T-cell (primary cell): ENCODE data around the gene MCRIP1. TPM values are rescaled to one million over a fixed set of nuclear protein-coding genes. Genes with fewer than 3 reads are reported as not detected.

Experiments
- ATAC-seq, 4 experiments: fragments of 200-7000 bp in 3 of 4; fragments of 150-1000 bp in 1 of 4; cut with Tn5 transposase; replicated peaks in 1 of 4; 1 replicate in 3 of 4; 2 replicates in 1 of 4; pipeline ENCODE4 v1.10.0; 2021; ENCODE audit warnings: moderate library complexity in 3 of 4, mild to moderate bottlenecking in 2 of 4, moderate number of reproducible peaks in 1 of 4
- CTCF ChIA-PET, 2 donors: fragments of 300-600 bp; sonication (Branson Sonifier 250); formaldehyde crosslinking; loops; one replicate each; lab custom pipeline; 2022; ENCODE audit warnings: antibody characterized with exemption in 2 of 2; lab: Charles Lee
- POLR2A ChIA-PET, 2 donors: fragments of 300-600 bp; sonication (Branson Sonifier 250); formaldehyde crosslinking; loops; one replicate each; lab custom pipeline; 2022; ENCODE audit warnings: antibody characterized with exemption in 2 of 2; lab: Charles Lee
- DNase-seq, 35 experiments: peaks; one replicate each; pipeline versions ENCODE4 v3.0.0 to v3.0.0-alpha.2; 2013 to 2023
- H3K27ac ChIP-seq: one replicate; pipeline ENCODE4 v1.5.1; 2013; ENCODE audit warnings: low read length
- H3K27me3 ChIP-seq, 2 experiments: replicated peaks in 1 of 2; 1 replicate in 1 of 2; 2 replicates in 1 of 2; pipeline versions ENCODE4 v1.6.1 to v1.7.0; 2013; ENCODE audit warnings: low read length in 1 of 2, mixed read lengths in 1 of 2; ENCODE audit not compliant: control insufficient read depth in 2 of 2, insufficient read depth in 2 of 2; ENCODE audit errors: extremely low read depth in 1 of 2
- H3K36me3 ChIP-seq, 2 donors: 1 replicate in 1 of 2; 2 replicates in 1 of 2; pipeline versions ENCODE4 v1.6.1 to v1.7.0; 2013; ENCODE audit warnings: low read length in 1 of 2; ENCODE audit not compliant: control insufficient read depth in 2 of 2, insufficient read depth in 1 of 2; ENCODE audit errors: extremely low read depth in 1 of 2
- H3K4me1 ChIP-seq, 2 experiments: 1 replicate in 1 of 2; 2 replicates in 1 of 2; pipeline versions ENCODE4 v1.6.1 to v1.7.0; 2013; ENCODE audit warnings: low read length in 2 of 2, mixed read lengths in 1 of 2; ENCODE audit not compliant: insufficient read depth in 2 of 2, control insufficient read depth in 1 of 2; ENCODE audit errors: extremely low read depth in 1 of 2
- H3K4me3 ChIP-seq, 2 donors: 1 replicate in 1 of 2; 2 replicates in 1 of 2; pipeline versions ENCODE4 v1.5.1 to v1.7.0; 2013; ENCODE audit warnings: mild to moderate bottlenecking in 2 of 2, low read length in 1 of 2, moderate library complexity in 1 of 2; ENCODE audit not compliant: control insufficient read depth in 1 of 2; ENCODE audit errors: extremely low read depth in 1 of 2
- H3K9me3 ChIP-seq: 2 replicates; pipeline ENCODE4 v1.7.0; 2013
- H3K27ac Mint-ChIP-seq, 2 donors: one replicate each; pipeline ENCODE4 v1.8.0; 2020 to 2021; ENCODE audit warnings: mild to moderate bottlenecking in 2 of 2, mixed read lengths in 2 of 2
- H3K27me3 Mint-ChIP-seq, 2 donors: one replicate each; pipeline ENCODE4 v1.8.0; 2021 to 2022; ENCODE audit warnings: mixed read lengths in 2 of 2
- H3K36me3 Mint-ChIP-seq: one replicate; pipeline ENCODE4 v1.8.0; 2021; ENCODE audit warnings: mixed read lengths
- H3K4me1 Mint-ChIP-seq, 3 donors: one replicate each; pipeline ENCODE4 v1.8.0; 2020 to 2022; ENCODE audit warnings: mixed read lengths in 3 of 3, mild to moderate bottlenecking in 1 of 3
- H3K4me3 Mint-ChIP-seq, 3 donors: one replicate each; pipeline ENCODE4 v1.8.0; 2020 to 2022; ENCODE audit warnings: mild to moderate bottlenecking in 3 of 3, mixed read lengths in 3 of 3, moderate library complexity in 3 of 3
- H3K9me3 Mint-ChIP-seq, 3 donors: one replicate each; pipeline ENCODE4 v1.8.0; 2020 to 2022; ENCODE audit warnings: mixed read lengths in 3 of 3
- WGBS: methylation state at CpG from one replicate; pipeline ENCODE4 v1.1.5; 2013; ENCODE audit warnings: missing lambda C conversion rate; ENCODE audit not compliant: insufficient coverage; 5-methylcytosine and 5-hydroxymethylcytosine counted together
- total RNA-seq, 35 experiments: library from RNA in 6 of 35; stranded (reverse) in 6 of 35; fragments of 120-200 nt in 1 of 35; gene quantifications; one replicate each; pipeline versions ENCODE4 v1.2.1 to v1.2.4 and lab custom pipeline; 2013 to 2026

The MCRIP1 gene
- total RNA-seq, 5 donors from 2014 or later (not counting 1 experiment from before 2014, with no cell fraction given), result 46.4 to 92.4 (median 77.1) TPM

- 81% methylated on average over 15 of the region's 24 CpGs for WGBS
- peaks cover 5 to 8% of the 10 kb centered on the region in 2 donors for H3K27me3 Mint-ChIP-seq
Measured at GRCh38 chr17:81814748-81815645, 18.1 kb downstream of the MCRIP1 start.

GRCh38 chr17:81813861-81814683, 19.0 kb downstream of the MCRIP1 start:
- no peak for ATAC-seq

More at GRCh38 chr17:81814748-81815645, 18.1 kb downstream of the MCRIP1 start:
- CTCF ChIA-PET, result no interaction called here
- no peak overlapping the region for H3K27ac ChIP-seq
- DNase-seq, result no peak
- Mint-ChIP-seq H3K27ac (no peak overlapping the region), H3K9me3 (no peaks in the 10 kb centered on the region), H3K36me3 (no peaks in the 10 kb centered on the region), H3K4me1 (no peaks in the 10 kb centered on the region), H3K4me3 (no peak overlapping the region)
- no peak overlapping the region for H3K4me3 ChIP-seq
- H3K4me1 ChIP-seq, result no peaks in the 10 kb centered on the region
- H3K27me3 ChIP-seq, result peaks cover 2 to 52% of the 10 kb centered on the region in 2 experiments
- ATAC-seq, result no peak
- POLR2A ChIA-PET, result no interaction called here
- H3K36me3 ChIP-seq, result no peaks in the 10 kb centered on the region
- H3K9me3 ChIP-seq, result no peaks in the 10 kb centered on the region

GRCh38 chr17:81813371-81813684, 19.8 kb downstream of the MCRIP1 start:
- ATAC-seq (no peak), DNase-seq (no peak)
- H3K27me3 ChIP-seq, result peaks cover 0 to 60% of the 10 kb centered on the region in 2 experiments
- POLR2A ChIA-PET, result no interaction called here
- H3K4me3 ChIP-seq, result no peak overlapping the region
- peaks cover 16 to 20% of the 10 kb centered on the region in 2 donors for H3K27me3 Mint-ChIP-seq
- no peaks in the 10 kb centered on the region for H3K36me3 ChIP-seq
- CTCF ChIA-PET, result no interaction called here
- H3K27ac ChIP-seq, result no peak overlapping the region
- no peaks in the 10 kb centered on the region for H3K4me1 Mint-ChIP-seq
- H3K4me1 ChIP-seq, result no peaks in the 10 kb centered on the region
- 92% methylated on average over 10 of the region's 15 CpGs for WGBS
- no peaks in the 10 kb centered on the region for H3K36me3 Mint-ChIP-seq
- H3K9me3 Mint-ChIP-seq, result no peaks in the 10 kb centered on the region
- H3K27ac Mint-ChIP-seq, result no peak overlapping the region
- H3K4me3 Mint-ChIP-seq, result no peak overlapping the region
- no peaks in the 10 kb centered on the region for H3K9me3 ChIP-seq

More at GRCh38 chr17:81813861-81814683, 19.0 kb downstream of the MCRIP1 start:
- no peak overlapping the region for H3K27ac ChIP-seq
- Mint-ChIP-seq H3K9me3 (no peaks in the 10 kb centered on the region), H3K4me1 (no peaks in the 10 kb centered on the region), H3K4me3 (no peak overlapping the region), H3K36me3 (no peaks in the 10 kb centered on the region), H3K27ac (no peak overlapping the region), H3K27me3 (peaks cover 12 to 17% of the 10 kb centered on the region in 2 donors)
- WGBS, result 88% methylated on average over 31 of the region's 41 CpGs
- peaks cover 0 to 55% of the 10 kb centered on the region in 2 experiments for H3K27me3 ChIP-seq
- no peaks in the 10 kb centered on the region for H3K9me3 ChIP-seq
- no peaks in the 10 kb centered on the region for H3K36me3 ChIP-seq
- CTCF ChIA-PET, result no interaction called here
- no peak overlapping the region for H3K4me3 ChIP-seq
- H3K4me1 ChIP-seq, result no peaks in the 10 kb centered on the region
- POLR2A ChIA-PET, result no interaction called here
- DNase-seq, result no peak

GRCh38 chr17:81812571-81813370, 20.3 kb downstream of the MCRIP1 start:
- ChIA-PET CTCF (interaction anchor here in 1 of 2 donors (0.7 kb wide), 1 partner anchor 384 kb away, joined by 7 read pairs; no protein-coding TSS in a partner anchor), POLR2A (interaction anchor here in 1 of 2 donors (0.5 kb wide), 1 partner anchor 764 kb away, joined by 3 read pairs; no protein-coding TSS in a partner anchor)
- Mint-ChIP-seq H3K36me3 (no peaks in the 10 kb centered on the region), H3K4me3 (no peak overlapping the region), H3K9me3 (no peaks in the 10 kb centered on the region), H3K4me1 (no peaks in the 10 kb centered on the region), H3K27me3 (peaks cover 19 to 20% of the 10 kb centered on the region in 2 donors), H3K27ac (no peak overlapping the region)
- H3K27ac ChIP-seq, result no peak overlapping the region
- 85% methylated on average over 38 of the region's 45 CpGs for WGBS
- no peak for DNase-seq
- H3K36me3 ChIP-seq, result no peaks in the 10 kb centered on the region
- peaks cover 0 to 65% of the 10 kb centered on the region in 2 experiments for H3K27me3 ChIP-seq
- no peaks in the 10 kb centered on the region for H3K4me1 ChIP-seq
- ATAC-seq, result no peak
- no peaks in the 10 kb centered on the region for H3K9me3 ChIP-seq
- no peak overlapping the region for H3K4me3 ChIP-seq

- Mint-ChIP-seq H3K4me3 (no peak overlapping the region), H3K27ac (no peak overlapping the region), H3K36me3 (no peaks in the 10 kb centered on the region), H3K27me3 (peaks cover 24 to 25% of the 10 kb centered on the region in 2 donors), H3K9me3 (no peaks in the 10 kb centered on the region), H3K4me1 (no peaks in the 10 kb centered on the region)
- no peak overlapping the region for H3K27ac ChIP-seq
- ChIA-PET CTCF (interaction anchor here in 1 of 2 donors (0.7 kb wide), 1 partner anchor 383 kb away, joined by 7 read pairs; no protein-coding TSS in a partner anchor), POLR2A (interaction anchor here in 1 of 2 donors (0.5 kb wide), 1 partner anchor 763 kb away, joined by 3 read pairs; no protein-coding TSS in a partner anchor)
- H3K36me3 ChIP-seq, result no peaks in the 10 kb centered on the region
- no peak overlapping the region for H3K4me3 ChIP-seq
- no peak for DNase-seq
- ATAC-seq, result no peak
- H3K4me1 ChIP-seq, result no peaks in the 10 kb centered on the region
- 79% methylated on average over 21 of the region's 24 CpGs for WGBS
- no peaks in the 10 kb centered on the region for H3K9me3 ChIP-seq
- peaks cover 0 to 71% of the 10 kb centered on the region in 2 experiments for H3K27me3 ChIP-seq
Measured at GRCh38 chr17:81811705-81812570, 21.2 kb downstream of the MCRIP1 start.
